WTC11 (cell line): Measurements from ENCODE around the gene SNX17. TPM values are rescaled to one million over a fixed set of nuclear protein-coding genes. Genes with fewer than 3 reads are reported as not detected.

Experiments
- ATAC-seq: fragments of 200-7000 bp; cut with Tn5 transposase; 2 replicates; pipeline ENCODE4 v1.10.0; 2021; ENCODE audit warnings: mild to moderate bottlenecking, moderate library complexity
- CTCF ChIA-PET: fragments of 300-600 bp; sonication (Branson Sonifier 250); formaldehyde crosslinking; loops from one replicate; lab custom pipeline; 2021; ENCODE audit warnings: antibody characterized with exemption; lab: Charles Lee
- POLR2A ChIA-PET: fragments of 350-600 bp; sonication (Branson Sonifier 250); formaldehyde crosslinking; loops from one replicate; lab custom pipeline; 2021; ENCODE audit warnings: antibody characterized with exemption; lab: Charles Lee
- DNase-seq: peaks from one replicate; pipeline ENCODE4 v3.0.0; 2021; ENCODE audit warnings: low spot score
- H3K27ac Mint-ChIP-seq: 2 replicates; pipeline ENCODE4 v1.8.0; 2021; ENCODE audit warnings: mixed read lengths
- H3K27me3 Mint-ChIP-seq: 2 replicates; pipeline ENCODE4 v1.8.0; 2021; ENCODE audit warnings: low read depth, mild to moderate bottlenecking, moderate library complexity, mixed read lengths
- H3K36me3 Mint-ChIP-seq: 2 replicates; pipeline ENCODE4 v1.8.0; 2021; ENCODE audit warnings: mixed read lengths
- H3K4me1 Mint-ChIP-seq: 2 replicates; pipeline ENCODE4 v1.8.0; 2022; ENCODE audit warnings: mixed read lengths
- H3K4me3 Mint-ChIP-seq: 2 replicates; pipeline ENCODE4 v1.8.0; 2021; ENCODE audit warnings: mild to moderate bottlenecking, moderate library complexity, mixed read lengths
- H3K9me3 Mint-ChIP-seq: 2 replicates; pipeline ENCODE4 v1.8.0; 2021; ENCODE audit warnings: mixed read lengths
- ESRRA ChIP-seq: sonication (generic); formaldehyde crosslinking; IDR thresholded peaks from 2 replicates; pipeline ENCODE4 v1.8.1; 2022; ENCODE audit warnings: mild to moderate bottlenecking, missing genetic modification reagents, borderline replicate concordance
- ETV6 ChIP-seq: sonication (generic); formaldehyde crosslinking; IDR thresholded peaks from 2 replicates; pipeline ENCODE4 v1.8.1; 2022; ENCODE audit warnings: mild to moderate bottlenecking, missing genetic modification reagents
- GABPB1 ChIP-seq: sonication (generic); formaldehyde crosslinking; IDR thresholded peaks from 2 replicates; pipeline ENCODE4 v1.8.1; 2023; ENCODE audit warnings: mild to moderate bottlenecking, missing genetic modification reagents
- OVOL2 ChIP-seq: fragments of 250-450 bp; sonication (Bioruptor Pico); IDR thresholded peaks from 2 replicates; pipeline ENCODE4 v1.9.0; 2021; ENCODE audit warnings: mild to moderate bottlenecking, borderline replicate concordance
- SOX15 ChIP-seq: fragments of 250-450 bp; sonication (Bioruptor Pico); IDR thresholded peaks from 2 replicates; pipeline ENCODE4 v1.9.0; 2021; ENCODE audit warnings: mild to moderate bottlenecking
- STAT6 ChIP-seq: sonication (generic); formaldehyde crosslinking; conservative IDR thresholded peaks from 2 replicates; pipeline ENCODE4 v1.8.1; 2023; ENCODE audit warnings: mild to moderate bottlenecking, low read depth, missing genetic modification reagents, moderate library complexity
- ZBTB21 ChIP-seq: sonication (generic); formaldehyde crosslinking; IDR thresholded peaks from 2 replicates; pipeline ENCODE4 v1.8.1; 2023; ENCODE audit warnings: mild to moderate bottlenecking, missing genetic modification reagents, borderline replicate concordance
- ZNF317 ChIP-seq: sonication (generic); formaldehyde crosslinking; IDR thresholded peaks from 2 replicates; pipeline ENCODE4 v1.8.1; 2023; ENCODE audit warnings: low read depth, mild to moderate bottlenecking, moderate library complexity, missing genetic modification reagents, borderline replicate concordance
- ZNF396 ChIP-seq: fragments of 250-450 bp; sonication (Bioruptor Pico); IDR thresholded peaks from 2 replicates; pipeline ENCODE4 v1.8.0; 2021; ENCODE audit warnings: mild to moderate bottlenecking, moderate library complexity, borderline replicate concordance
- total RNA-seq: library from RNA; stranded (reverse); gene quantifications from 3 replicates; pipeline ENCODE4 v1.2.3, GENCODE V29; 2021
- TF ChIP-seq, protein P1 (sequence below): sonication (generic); formaldehyde crosslinking; IDR thresholded peaks from 2 replicates; pipeline ENCODE4 v1.8.1; 2023; ENCODE audit warnings: mild to moderate bottlenecking, missing genetic modification reagents
- TF ChIP-seq, protein P2 (sequence below): sonication (generic); formaldehyde crosslinking; IDR thresholded peaks from 2 replicates; pipeline ENCODE4 v1.8.0; 2023; ENCODE audit warnings: mild to moderate bottlenecking, missing genetic modification reagents
- TF ChIP-seq, protein P3 (sequence below): sonication (generic); formaldehyde crosslinking; IDR thresholded peaks from 2 replicates; pipeline ENCODE4 v1.8.0; 2023; ENCODE audit warnings: missing genetic modification reagents, mild to moderate bottlenecking, borderline replicate concordance
- TF ChIP-seq, protein P4 (sequence below): sonication (generic); formaldehyde crosslinking; IDR thresholded peaks from 2 replicates; pipeline ENCODE4 v1.8.0; 2023; ENCODE audit warnings: missing genetic modification reagents

The SNX17 gene
- total RNA-seq, 1 experiment from 2014 or later: 74.7 TPM

GRCh38 chr2:27377618-27378095 lies 7.2 kb downstream of the SNX17 start (continued):
- TF ChIP-seq STAT6 (CRISPR knock-in tag): no peak
- no peak for TF ChIP-seq ESRRA (CRISPR knock-in tag)
- TF ChIP-seq ZNF317 (CRISPR knock-in tag): no peak
- TF ChIP-seq OVOL2 (CRISPR knock-in tag): no peak
- TF ChIP-seq ETV6 (CRISPR knock-in tag): no peak
- no peak for TF ChIP-seq ZBTB21
- TF ChIP-seq, protein P1, sequence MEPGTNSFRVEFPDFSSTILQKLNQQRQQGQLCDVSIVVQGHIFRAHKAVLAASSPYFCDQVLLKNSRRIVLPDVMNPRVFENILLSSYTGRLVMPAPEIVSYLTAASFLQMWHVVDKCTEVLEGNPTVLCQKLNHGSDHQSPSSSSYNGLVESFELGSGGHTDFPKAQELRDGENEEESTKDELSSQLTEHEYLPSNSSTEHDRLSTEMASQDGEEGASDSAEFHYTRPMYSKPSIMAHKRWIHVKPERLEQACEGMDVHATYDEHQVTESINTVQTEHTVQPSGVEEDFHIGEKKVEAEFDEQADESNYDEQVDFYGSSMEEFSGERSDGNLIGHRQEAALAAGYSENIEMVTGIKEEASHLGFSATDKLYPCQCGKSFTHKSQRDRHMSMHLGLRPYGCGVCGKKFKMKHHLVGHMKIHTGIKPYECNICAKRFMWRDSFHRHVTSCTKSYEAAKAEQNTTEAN (CRISPR knock-in tag): no peak
- TF ChIP-seq, protein P2, sequence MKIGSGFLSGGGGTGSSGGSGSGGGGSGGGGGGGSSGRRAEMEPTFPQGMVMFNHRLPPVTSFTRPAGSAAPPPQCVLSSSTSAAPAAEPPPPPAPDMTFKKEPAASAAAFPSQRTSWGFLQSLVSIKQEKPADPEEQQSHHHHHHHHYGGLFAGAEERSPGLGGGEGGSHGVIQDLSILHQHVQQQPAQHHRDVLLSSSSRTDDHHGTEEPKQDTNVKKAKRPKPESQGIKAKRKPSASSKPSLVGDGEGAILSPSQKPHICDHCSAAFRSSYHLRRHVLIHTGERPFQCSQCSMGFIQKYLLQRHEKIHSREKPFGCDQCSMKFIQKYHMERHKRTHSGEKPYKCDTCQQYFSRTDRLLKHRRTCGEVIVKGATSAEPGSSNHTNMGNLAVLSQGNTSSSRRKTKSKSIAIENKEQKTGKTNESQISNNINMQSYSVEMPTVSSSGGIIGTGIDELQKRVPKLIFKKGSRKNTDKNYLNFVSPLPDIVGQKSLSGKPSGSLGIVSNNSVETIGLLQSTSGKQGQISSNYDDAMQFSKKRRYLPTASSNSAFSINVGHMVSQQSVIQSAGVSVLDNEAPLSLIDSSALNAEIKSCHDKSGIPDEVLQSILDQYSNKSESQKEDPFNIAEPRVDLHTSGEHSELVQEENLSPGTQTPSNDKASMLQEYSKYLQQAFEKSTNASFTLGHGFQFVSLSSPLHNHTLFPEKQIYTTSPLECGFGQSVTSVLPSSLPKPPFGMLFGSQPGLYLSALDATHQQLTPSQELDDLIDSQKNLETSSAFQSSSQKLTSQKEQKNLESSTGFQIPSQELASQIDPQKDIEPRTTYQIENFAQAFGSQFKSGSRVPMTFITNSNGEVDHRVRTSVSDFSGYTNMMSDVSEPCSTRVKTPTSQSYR (CRISPR knock-in tag): no peak

- H3K27me3 Mint-ChIP-seq: no peaks in the 10 kb centered on the region; the same call in 1 of the 2 replicates
- ChIA-PET POLR2A (no interaction called here), CTCF (interaction anchor here (0.5 kb wide), 1 partner anchor 46 kb away, joined by 4 read pairs; no protein-coding TSS in a partner anchor)
- DNase-seq (no peak), ATAC-seq (no peak)
- peaks cover 20% of the 10 kb centered on the region for H3K4me1 Mint-ChIP-seq
- TF ChIP-seq, protein P3, sequence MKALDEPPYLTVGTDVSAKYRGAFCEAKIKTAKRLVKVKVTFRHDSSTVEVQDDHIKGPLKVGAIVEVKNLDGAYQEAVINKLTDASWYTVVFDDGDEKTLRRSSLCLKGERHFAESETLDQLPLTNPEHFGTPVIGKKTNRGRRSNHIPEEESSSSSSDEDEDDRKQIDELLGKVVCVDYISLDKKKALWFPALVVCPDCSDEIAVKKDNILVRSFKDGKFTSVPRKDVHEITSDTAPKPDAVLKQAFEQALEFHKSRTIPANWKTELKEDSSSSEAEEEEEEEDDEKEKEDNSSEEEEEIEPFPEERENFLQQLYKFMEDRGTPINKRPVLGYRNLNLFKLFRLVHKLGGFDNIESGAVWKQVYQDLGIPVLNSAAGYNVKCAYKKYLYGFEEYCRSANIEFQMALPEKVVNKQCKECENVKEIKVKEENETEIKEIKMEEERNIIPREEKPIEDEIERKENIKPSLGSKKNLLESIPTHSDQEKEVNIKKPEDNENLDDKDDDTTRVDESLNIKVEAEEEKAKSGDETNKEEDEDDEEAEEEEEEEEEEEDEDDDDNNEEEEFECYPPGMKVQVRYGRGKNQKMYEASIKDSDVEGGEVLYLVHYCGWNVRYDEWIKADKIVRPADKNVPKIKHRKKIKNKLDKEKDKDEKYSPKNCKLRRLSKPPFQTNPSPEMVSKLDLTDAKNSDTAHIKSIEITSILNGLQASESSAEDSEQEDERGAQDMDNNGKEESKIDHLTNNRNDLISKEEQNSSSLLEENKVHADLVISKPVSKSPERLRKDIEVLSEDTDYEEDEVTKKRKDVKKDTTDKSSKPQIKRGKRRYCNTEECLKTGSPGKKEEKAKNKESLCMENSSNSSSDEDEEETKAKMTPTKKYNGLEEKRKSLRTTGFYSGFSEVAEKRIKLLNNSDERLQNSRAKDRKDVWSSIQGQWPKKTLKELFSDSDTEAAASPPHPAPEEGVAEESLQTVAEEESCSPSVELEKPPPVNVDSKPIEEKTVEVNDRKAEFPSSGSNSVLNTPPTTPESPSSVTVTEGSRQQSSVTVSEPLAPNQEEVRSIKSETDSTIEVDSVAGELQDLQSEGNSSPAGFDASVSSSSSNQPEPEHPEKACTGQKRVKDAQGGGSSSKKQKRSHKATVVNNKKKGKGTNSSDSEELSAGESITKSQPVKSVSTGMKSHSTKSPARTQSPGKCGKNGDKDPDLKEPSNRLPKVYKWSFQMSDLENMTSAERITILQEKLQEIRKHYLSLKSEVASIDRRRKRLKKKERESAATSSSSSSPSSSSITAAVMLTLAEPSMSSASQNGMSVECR: no peak
- no peak for TF ChIP-seq ZNF396 (CRISPR knock-in tag)
- TF ChIP-seq, protein P1 (CRISPR knock-in tag): 0 out of 2 replicates have a peak, but pooled peaks have one; percentile 31
- TF ChIP-seq GABPB1 (CRISPR knock-in tag): 0 out of 2 replicates have a peak, but pooled peaks have one; percentile 19
- TF ChIP-seq, protein P4, sequence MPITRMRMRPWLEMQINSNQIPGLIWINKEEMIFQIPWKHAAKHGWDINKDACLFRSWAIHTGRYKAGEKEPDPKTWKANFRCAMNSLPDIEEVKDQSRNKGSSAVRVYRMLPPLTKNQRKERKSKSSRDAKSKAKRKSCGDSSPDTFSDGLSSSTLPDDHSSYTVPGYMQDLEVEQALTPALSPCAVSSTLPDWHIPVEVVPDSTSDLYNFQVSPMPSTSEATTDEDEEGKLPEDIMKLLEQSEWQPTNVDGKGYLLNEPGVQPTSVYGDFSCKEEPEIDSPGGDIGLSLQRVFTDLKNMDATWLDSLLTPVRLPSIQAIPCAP (CRISPR knock-in tag): no peak
- TF ChIP-seq SOX15 (CRISPR knock-in tag): no peak
- H3K9me3 Mint-ChIP-seq: no peaks in the 10 kb centered on the region
- no peak overlapping the region; the same call in 1 of the 2 replicates for H3K27ac Mint-ChIP-seq
- H3K36me3 Mint-ChIP-seq: peaks cover 61% of the 10 kb centered on the region
- H3K4me3 Mint-ChIP-seq: peak overlapping the region; percentile 14; the same call in 1 of the 2 replicates
These were observed 7.8 kb downstream of the SNX17 start for GRCh38 chr2:27378096-27378808.
